MCF 10A (cell line): ENCODE measurements around the gene SLC9C1. TPM values are rescaled to one million over a fixed set of nuclear protein-coding genes. Genes with fewer than 3 reads are reported as not detected.

Experiments
- BruUV-seq: library from RNA; stranded (reverse); fragments of 400-500 nt; replicated peaks from 2 replicates; lab custom pipeline; 2021; lab: Mats Ljungman, UMichigan
- CTCF ChIA-PET: fragments of 300-600 bp; sonication (Branson Sonifier 250); formaldehyde crosslinking; extraction: SDS; loops from one replicate; lab custom pipeline; 2021; ENCODE audit warnings: antibody characterized with exemption, inconsistent platforms; lab: Yijun Ruan, JAX
- POLR2A ChIA-PET: fragments of 300-600, 350-650 bp; sonication (Branson Sonifier 250); formaldehyde crosslinking; extraction: SDS; loops from one replicate; lab custom pipeline; 2020; ENCODE audit warnings: antibody characterized with exemption, inconsistent platforms; lab: Yijun Ruan, JAX
- DNase-seq: peaks from one replicate; pipeline ENCODE4 v3.0.0-alpha.2; 2018; ENCODE audit not compliant: unreplicated experiment
- H3K27ac Mint-ChIP-seq: one replicate; pipeline ENCODE4 v1.8.0; 2022; ENCODE audit warnings: mild to moderate bottlenecking, low read depth, mixed read lengths; ENCODE audit not compliant: unreplicated experiment
- H3K27me3 Mint-ChIP-seq: one replicate; pipeline ENCODE4 v1.8.0; 2022; ENCODE audit warnings: mixed read lengths; ENCODE audit not compliant: insufficient read depth, unreplicated experiment
- H3K36me3 Mint-ChIP-seq: one replicate; pipeline ENCODE4 v1.8.0; 2022; ENCODE audit warnings: mild to moderate bottlenecking, moderate library complexity, mixed read lengths; ENCODE audit not compliant: insufficient read depth, unreplicated experiment
- H3K4me1 Mint-ChIP-seq: one replicate; pipeline ENCODE4 v1.8.0; 2022; ENCODE audit warnings: mixed read lengths; ENCODE audit not compliant: insufficient read depth, unreplicated experiment
- H3K4me3 Mint-ChIP-seq: one replicate; pipeline ENCODE4 v1.8.0; 2022; ENCODE audit warnings: mild to moderate bottlenecking, moderate library complexity, mixed read lengths; ENCODE audit not compliant: unreplicated experiment
- H3K9me3 Mint-ChIP-seq: one replicate; pipeline ENCODE4 v1.8.0; 2022; ENCODE audit warnings: mixed read lengths; ENCODE audit not compliant: unreplicated experiment
- intact Hi-C: fragments of 100-400 bp; cut with micrococcal nuclease; formaldehyde crosslinking; loops from 2 replicates; pipeline ENCODE4 v1.14.1; 2022
- total RNA-seq: library from RNA; stranded (reverse); gene quantifications from 2 replicates; pipeline ENCODE4 v1.2.3, GENCODE V29; 2022
- TF ChIP-seq, protein P1 (sequence below): fragments of 200-600 bp; IDR thresholded peaks from one replicate; pipeline ENCODE4 v1.8.0; 2022; ENCODE audit warnings: antibody characterized with exemption, mild to moderate bottlenecking; ENCODE audit not compliant: unreplicated experiment

Gene SLC9C1
- total RNA-seq, 1 experiment from 2014 or later, result not detected

DNA sequence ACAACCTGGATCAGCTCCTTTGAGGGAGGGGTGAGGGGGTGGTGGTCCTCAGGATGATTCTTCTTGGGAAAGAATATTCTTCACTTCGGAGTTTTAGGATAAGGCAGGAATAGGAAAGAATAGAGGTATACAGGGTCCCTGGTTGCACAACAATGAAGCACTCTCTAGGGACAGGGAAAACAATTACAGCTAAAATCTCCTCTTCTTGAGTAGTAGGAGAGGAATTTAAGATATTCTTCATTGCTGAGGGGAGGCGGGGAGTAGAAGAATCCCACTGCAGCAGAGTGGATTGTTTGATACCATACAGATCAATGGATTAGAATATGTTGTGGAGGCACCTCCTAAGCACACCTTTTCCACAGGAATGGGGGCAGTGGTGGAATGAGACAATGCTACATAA is 20.5 kb downstream of the SLC9C1 start:
- intact Hi-C loops, result no loop called here
- no TSS peak for BruUV-seq
- DNase-seq, result no peak
- no peaks in the 10 kb centered on the region for H3K27me3 Mint-ChIP-seq
- CTCF ChIA-PET, result interaction anchor here (0.6 to 4.1 kb wide), 3 partner anchors 8 to 74 kb away, joined by 3 to 16 read pairs (median 4); partner anchors contain the start of gene SLC9C1
- H3K4me3 Mint-ChIP-seq, result no peak overlapping the region
- TF ChIP-seq, protein P1, sequence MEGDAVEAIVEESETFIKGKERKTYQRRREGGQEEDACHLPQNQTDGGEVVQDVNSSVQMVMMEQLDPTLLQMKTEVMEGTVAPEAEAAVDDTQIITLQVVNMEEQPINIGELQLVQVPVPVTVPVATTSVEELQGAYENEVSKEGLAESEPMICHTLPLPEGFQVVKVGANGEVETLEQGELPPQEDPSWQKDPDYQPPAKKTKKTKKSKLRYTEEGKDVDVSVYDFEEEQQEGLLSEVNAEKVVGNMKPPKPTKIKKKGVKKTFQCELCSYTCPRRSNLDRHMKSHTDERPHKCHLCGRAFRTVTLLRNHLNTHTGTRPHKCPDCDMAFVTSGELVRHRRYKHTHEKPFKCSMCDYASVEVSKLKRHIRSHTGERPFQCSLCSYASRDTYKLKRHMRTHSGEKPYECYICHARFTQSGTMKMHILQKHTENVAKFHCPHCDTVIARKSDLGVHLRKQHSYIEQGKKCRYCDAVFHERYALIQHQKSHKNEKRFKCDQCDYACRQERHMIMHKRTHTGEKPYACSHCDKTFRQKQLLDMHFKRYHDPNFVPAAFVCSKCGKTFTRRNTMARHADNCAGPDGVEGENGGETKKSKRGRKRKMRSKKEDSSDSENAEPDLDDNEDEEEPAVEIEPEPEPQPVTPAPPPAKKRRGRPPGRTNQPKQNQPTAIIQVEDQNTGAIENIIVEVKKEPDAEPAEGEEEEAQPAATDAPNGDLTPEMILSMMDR, result no peak
- no peaks in the 10 kb centered on the region for H3K4me1 Mint-ChIP-seq
- no peaks in the 10 kb centered on the region for H3K9me3 Mint-ChIP-seq
- H3K27ac Mint-ChIP-seq, result no peak overlapping the region
- H3K36me3 Mint-ChIP-seq, result no peaks in the 10 kb centered on the region
- POLR2A ChIA-PET, result no interaction called here

DNA sequence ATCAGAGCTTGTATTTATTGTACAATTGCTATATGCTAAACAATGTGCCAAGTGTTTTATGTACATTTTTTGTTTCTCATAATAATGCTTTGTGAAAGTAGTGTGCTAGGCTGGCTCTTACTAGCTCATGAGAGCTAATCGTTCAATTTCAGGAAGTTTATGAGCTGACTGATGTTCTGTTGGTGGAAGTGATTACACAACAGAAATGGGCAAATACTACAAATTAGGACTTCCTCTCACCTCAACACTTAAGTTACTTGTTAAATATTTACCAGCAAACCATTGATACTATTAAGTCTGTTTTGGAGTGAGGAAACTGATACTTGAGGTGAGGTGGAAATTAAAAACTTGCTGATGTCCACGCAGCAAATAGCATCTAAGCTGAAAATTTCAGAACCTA is 32.3 kb downstream of the SLC9C1 start:
- CTCF ChIA-PET, result interaction anchor here (2.0 kb wide), 1 partner anchor 32 kb away, joined by 8 read pairs; the partner anchor contains the start of gene SLC9C1
- POLR2A ChIA-PET, result no interaction called here
- TF ChIP-seq, protein P1, result no peak
- no peaks in the 10 kb centered on the region for H3K27me3 Mint-ChIP-seq
- H3K9me3 Mint-ChIP-seq, result peaks cover 8% of the 10 kb centered on the region
- intact Hi-C loops, result no loop called here
- no peak overlapping the region for H3K27ac Mint-ChIP-seq
- no TSS peak for BruUV-seq
- H3K4me1 Mint-ChIP-seq, result no peaks in the 10 kb centered on the region
- H3K36me3 Mint-ChIP-seq, result no peaks in the 10 kb centered on the region
- DNase-seq, result no peak
- H3K4me3 Mint-ChIP-seq, result no peak overlapping the region

DNA sequence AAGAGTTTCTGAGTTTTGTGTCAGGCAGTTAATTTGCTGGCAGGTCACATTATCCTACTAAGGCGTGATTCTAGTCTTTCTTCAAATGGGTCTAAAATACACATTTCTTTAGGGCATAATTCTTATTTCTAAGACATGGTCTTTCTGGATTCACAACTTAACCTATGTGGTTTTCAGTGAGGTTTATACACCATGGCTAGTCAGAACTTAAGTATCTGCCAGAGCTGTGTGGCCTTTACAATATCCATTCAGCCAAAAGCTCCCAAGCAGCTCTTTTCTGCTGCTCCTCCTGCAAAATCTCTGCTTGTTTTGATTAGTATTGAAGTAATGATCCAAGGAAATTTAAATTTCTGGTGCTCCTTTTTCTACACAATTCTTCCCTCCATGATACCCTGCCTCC is 33.5 kb downstream of the SLC9C1 start:
- Mint-ChIP-seq H3K4me3 (no peak overlapping the region), H3K4me1 (no peaks in the 10 kb centered on the region), H3K36me3 (no peaks in the 10 kb centered on the region), H3K27me3 (no peaks in the 10 kb centered on the region), H3K9me3 (peaks cover 11% of the 10 kb centered on the region), H3K27ac (no peak overlapping the region)
- intact Hi-C loops, result no loop called here
- ChIA-PET POLR2A (no interaction called here), CTCF (interaction anchor here (2.0 kb wide), 1 partner anchor 33 kb away, joined by 8 read pairs; the partner anchor contains the start of gene SLC9C1)
- no peak for DNase-seq
- TF ChIP-seq, protein P1, result no peak
- BruUV-seq, result no TSS peak

DNA sequence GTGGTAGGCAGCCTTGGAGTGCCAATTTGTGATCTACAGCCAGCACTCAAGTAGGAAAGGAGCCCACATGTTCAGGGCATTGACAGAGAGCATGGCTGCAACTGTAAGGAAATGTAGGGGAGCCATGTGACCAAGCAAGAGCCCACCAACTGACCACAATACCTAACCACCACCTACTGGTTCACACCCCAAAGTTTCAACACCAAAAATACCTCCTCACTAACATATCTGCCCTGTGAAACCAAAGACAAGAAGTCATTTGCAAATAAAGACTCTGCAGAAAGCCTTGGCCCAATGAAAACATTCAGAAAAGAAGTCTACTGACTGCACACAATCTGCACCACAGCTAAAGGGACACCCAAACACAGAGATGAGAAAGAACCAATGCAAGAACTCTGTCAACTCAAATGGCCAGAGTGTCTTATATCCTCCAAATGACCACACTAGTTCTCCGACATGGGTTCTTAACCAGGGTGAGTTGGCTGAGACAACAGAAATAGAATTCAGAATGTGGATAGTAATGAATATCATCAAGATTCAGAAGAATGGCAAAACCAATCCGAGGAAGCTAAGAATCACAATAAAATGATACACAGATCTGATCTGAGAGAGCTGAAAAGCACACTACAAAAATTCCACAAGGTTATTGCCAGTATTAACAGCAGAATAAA is 40.6 kb downstream of the SLC9C1 start:
- H3K36me3 Mint-ChIP-seq, result no peaks in the 10 kb centered on the region
- intact Hi-C loops, result no loop called here
- DNase-seq, result no peak
- H3K4me1 Mint-ChIP-seq, result no peaks in the 10 kb centered on the region
- H3K27me3 Mint-ChIP-seq, result no peaks in the 10 kb centered on the region
- ChIA-PET CTCF (no interaction called here), POLR2A (interaction anchor here (0.6 kb wide), 1 partner anchor 10 kb away, joined by 3 read pairs; no protein-coding TSS in a partner anchor)
- H3K27ac Mint-ChIP-seq, result no peak overlapping the region
- no peak overlapping the region for H3K4me3 Mint-ChIP-seq
- H3K9me3 Mint-ChIP-seq, result peaks cover 20% of the 10 kb centered on the region
- BruUV-seq, result no TSS peak
- TF ChIP-seq, protein P1, result no peak
